ENCODE measurements around the gene CCL28.

CCL28 gene

GRCh38 chr5:43357067-43357466 is 55.1 kb downstream of the CCL28 start:
- no peak for DNase-seq (ENCODE audit: low read depth)

GRCh38 chr5:43354774-43355173 is 57.4 kb downstream of the CCL28 start:
- DNase-seq (ENCODE audit: low read depth), result no peak

- no peak for DNase-seq (ENCODE audit: low read depth)
These were observed 58.5 kb downstream of the CCL28 start for GRCh38 chr5:43353668-43354067.

- DNase-seq (ENCODE audit: low read depth), result no peak
These were observed 59.3 kb downstream of the CCL28 start for GRCh38 chr5:43352915-43353314.

GRCh38 chr5:43352131-43352530 is 60.1 kb downstream of the CCL28 start:
- DNase-seq (ENCODE audit: low read depth), result no peak

- DNase-seq (ENCODE audit: low read depth), result no peak
These were observed 63.3 kb downstream of the CCL28 start for GRCh38 chr5:43348861-43349363.

- DNase-seq (ENCODE audit: low read depth), result no peak
These were observed 64.0 kb downstream of the CCL28 start for GRCh38 chr5:43348207-43348606.

- no peak for DNase-seq (ENCODE audit: low read depth)
These were observed 73.3 kb downstream of the CCL28 start for GRCh38 chr5:43338862-43339261.

- no peak for DNase-seq (ENCODE audit: low read depth)
These were observed 76.0 kb downstream of the CCL28 start for GRCh38 chr5:43336159-43336558.

- no peak for DNase-seq (ENCODE audit: low read depth)
These were observed 76.5 kb downstream of the CCL28 start for GRCh38 chr5:43335681-43336080.

- DNase-seq (ENCODE audit: low read depth), result no peak
These were observed 79.8 kb downstream of the CCL28 start for GRCh38 chr5:43332401-43332800.

Measured in fibroblast of the conjunctiva (primary cell).